Measurements from ENCODE around the gene NHLRC4. TPM values are rescaled to one million over a fixed set of nuclear protein-coding genes. Genes with fewer than 3 reads are reported as not detected.

Gene NHLRC4
- total RNA-seq, 5 donors from 2014 or later (not counting 1 experiment from before 2014, with no cell fraction given): 1.3 to 5.0 (median 3.6) TPM

DNA sequence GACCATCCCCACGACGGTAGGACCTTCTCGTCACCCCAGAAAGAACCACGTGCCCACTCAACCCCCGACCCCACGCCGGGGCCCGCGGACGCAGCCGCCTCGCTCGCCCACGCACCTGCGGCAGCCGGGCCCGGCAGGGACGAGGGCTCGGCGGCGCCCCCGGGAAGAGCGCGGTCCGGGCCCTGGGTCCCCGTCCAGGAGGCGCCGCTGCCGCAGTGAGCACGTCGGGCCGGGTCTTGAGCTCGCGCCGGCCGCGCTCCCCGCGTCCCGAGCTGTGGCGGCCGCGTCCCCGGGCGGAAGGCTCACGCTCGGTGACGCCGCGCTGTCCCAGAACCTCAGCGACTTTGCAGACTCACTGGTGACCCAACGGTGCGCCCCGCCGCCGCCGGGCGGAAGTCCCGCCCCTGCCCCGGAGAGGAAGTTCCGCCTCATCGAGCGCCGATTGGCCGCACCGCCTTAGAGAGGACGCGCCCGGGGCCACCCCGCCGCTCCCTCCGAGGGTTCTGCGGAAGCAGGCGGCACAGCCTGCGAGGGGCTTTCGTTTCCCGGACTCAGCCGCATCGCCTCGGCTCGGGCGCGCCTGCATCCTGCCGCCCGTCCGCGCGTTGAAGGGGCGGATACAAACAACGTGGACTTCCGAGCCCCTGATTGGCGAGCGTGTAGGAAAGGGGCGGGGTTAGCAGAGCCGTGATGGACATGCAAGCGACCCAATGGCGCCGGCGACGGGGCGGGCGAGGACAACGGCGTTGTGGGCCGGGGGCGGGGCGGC is 22.3 kb downstream of the NHLRC4 start:
- DNase-seq (peak; percentile 94 to 100 (median 97)), ATAC-seq (replicated peaks in 1 of 4) (peak; percentile 74 to 79 (median 76))
- Mint-ChIP-seq H3K27ac (peak overlapping the region; percentile 98 to 100), H3K36me3 (no peaks in the 10 kb centered on the region), H3K27me3 (no peaks in the 10 kb centered on the region), H3K4me1 (peaks cover 37 to 44% (median 44%) of the 10 kb centered on the region in 3 donors), H3K4me3 (peak overlapping the region; percentile 87 to 97 (median 95)), H3K9me3 (no peaks in the 10 kb centered on the region)
- Histone ChIP-seq H3K4me1 (ENCODE audit: control insufficient read depth in 1 of 2, extremely low read depth in 1 of 2, insufficient read depth in 2 of 2, low read length in 2 of 2) (peaks cover 8 to 51% of the 10 kb centered on the region in 2 experiments), H3K27me3 (replicated peaks in 1 of 2; ENCODE audit: control insufficient read depth in 2 of 2, extremely low read depth in 1 of 2, insufficient read depth in 2 of 2, low read length in 1 of 2) (peaks cover 0 to 19% of the 10 kb centered on the region in 2 experiments), H3K36me3 (ENCODE audit: control insufficient read depth in 2 of 2, extremely low read depth in 1 of 2, insufficient read depth in 1 of 2, low read length in 1 of 2) (peaks cover 0 to 3% of the 10 kb centered on the region in 2 donors), H3K27ac (ENCODE audit: low read length) (peak overlapping the region; percentile 83), H3K9me3 (no peaks in the 10 kb centered on the region), H3K4me3 (ENCODE audit: control insufficient read depth in 1 of 2, extremely low read depth in 1 of 2, low read length in 1 of 2) (peak overlapping the region; percentile 71 to 83)
- ChIA-PET POLR2A (no interaction called here), CTCF (interaction anchor here in 1 of 2 donors (0.6 to 1.4 kb wide), 2 partner anchors 10 to 48 kb away, joined by 3 to 5 read pairs; partner anchors contain the start of gene METTL26)
- under 1% methylated on average over 107 of the region's 107 CpGs for WGBS (ENCODE audit: insufficient coverage)

DNA sequence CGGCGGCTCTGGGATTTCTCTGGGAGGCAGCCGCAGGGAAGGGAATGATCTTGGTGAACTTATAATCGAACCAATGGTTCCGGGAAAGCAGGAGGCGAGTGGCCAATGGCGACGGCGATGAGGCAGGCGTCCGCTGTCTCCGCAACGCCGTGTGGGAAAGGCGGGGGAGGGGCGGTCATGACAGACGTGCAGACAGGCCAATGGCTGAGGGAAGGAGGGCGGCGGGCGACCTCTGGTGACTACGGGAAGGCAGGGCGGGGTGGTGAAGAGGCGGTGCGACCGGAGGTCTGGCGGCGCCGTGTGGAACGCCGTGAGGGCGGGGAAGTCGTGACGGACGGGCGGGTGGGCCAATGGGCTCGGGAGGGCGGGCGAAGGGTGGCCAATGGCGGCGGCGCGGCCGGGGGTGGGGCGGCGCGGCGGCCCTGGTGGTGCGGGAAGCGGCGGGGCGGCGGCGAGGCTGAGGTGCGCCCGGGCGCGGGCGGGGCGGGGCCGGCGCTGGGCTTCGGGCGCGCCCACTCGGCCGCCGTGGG is 22.9 kb downstream of the NHLRC4 start, which contains the start of gene RAB40C:
TSS of gene RAB40C (plus strand) at position 409 of the 530 bp plus-strand sequence. CDS start 226 bp downstream, outside the sequence.
- Histone ChIP-seq H3K27me3 (replicated peaks in 1 of 2; ENCODE audit: control insufficient read depth in 2 of 2, extremely low read depth in 1 of 2, insufficient read depth in 2 of 2, low read length in 1 of 2) (peaks cover 0 to 19% of the 10 kb centered on the region in 2 experiments), H3K27ac (ENCODE audit: low read length) (peak within 1 kb of the TSS; percentile 83), H3K4me1 (ENCODE audit: control insufficient read depth in 1 of 2, extremely low read depth in 1 of 2, insufficient read depth in 2 of 2, low read length in 2 of 2) (peaks cover 8 to 51% of the 10 kb centered on the region in 2 experiments), H3K4me3 (ENCODE audit: control insufficient read depth in 1 of 2, extremely low read depth in 1 of 2, low read length in 1 of 2) (peak within 1 kb of the TSS; percentile 71 to 83), H3K36me3 (ENCODE audit: control insufficient read depth in 2 of 2, extremely low read depth in 1 of 2, insufficient read depth in 1 of 2, low read length in 1 of 2) (peaks cover 0 to 3% of the 10 kb centered on the region in 2 donors), H3K9me3 (no peaks in the 10 kb centered on the region)
- Mint-ChIP-seq H3K4me1 (peaks cover 42 to 48% (median 44%) of the 10 kb centered on the region in 3 donors), H3K4me3 (peak within 1 kb of the TSS; percentile 87 to 97 (median 94)), H3K36me3 (no peaks in the 10 kb centered on the region), H3K27ac (peak within 1 kb of the TSS; percentile 98 to 100), H3K27me3 (no peaks in the 10 kb centered on the region), H3K9me3 (no peaks in the 10 kb centered on the region)
- DNase-seq (peak; percentile 95 to 100 (median 99)), ATAC-seq (replicated peaks in 1 of 4) (peak; percentile 83 to 86 (median 85))
- under 1% methylated on average over 63 of the region's 67 CpGs for whole genome bisulfite sequencing (ENCODE audit: insufficient coverage)
- POLR2A ChIA-PET: no interaction called here
- CTCF ChIA-PET: no interaction called here

DNA sequence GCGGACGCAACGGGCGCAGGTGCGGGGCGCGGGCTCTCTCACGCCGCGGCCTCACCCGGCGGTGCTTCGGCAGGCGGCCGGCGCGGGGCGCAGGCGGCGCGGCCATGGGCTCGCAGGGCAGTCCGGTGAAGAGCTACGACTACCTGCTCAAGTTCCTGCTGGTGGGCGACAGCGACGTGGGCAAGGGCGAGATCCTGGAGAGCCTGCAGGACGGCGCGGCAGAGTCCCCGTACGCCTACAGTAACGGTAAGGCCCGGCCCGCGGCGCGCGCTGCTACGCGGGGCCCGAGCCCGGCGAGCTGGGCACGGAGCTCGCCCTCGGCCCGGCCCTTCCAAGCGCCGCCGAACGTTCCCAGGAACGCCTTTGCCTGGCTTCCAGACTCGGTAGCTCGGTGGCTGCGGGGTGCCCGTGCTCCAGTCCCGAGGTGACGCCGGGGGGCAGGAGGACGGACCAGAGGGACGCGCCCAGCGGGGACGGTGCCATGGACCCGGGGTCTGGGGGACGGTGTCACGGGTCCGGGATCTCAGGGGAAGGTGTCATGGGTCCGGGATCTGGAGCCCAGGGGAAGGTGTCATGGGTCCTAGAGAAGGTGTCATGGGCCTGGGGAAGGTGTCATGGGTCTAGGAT is 23.5 kb downstream of the NHLRC4 start:
- Mint-ChIP-seq H3K27me3 (no peaks in the 10 kb centered on the region), H3K36me3 (no peaks in the 10 kb centered on the region), H3K4me3 (peak overlapping the region; percentile 87 to 88 (median 88)), H3K4me1 (peaks cover 42 to 52% (median 44%) of the 10 kb centered on the region in 3 donors), H3K9me3 (no peaks in the 10 kb centered on the region), H3K27ac (peak overlapping the region; percentile 50 to 71)
- CTCF ChIA-PET: no interaction called here
- DNase-seq: peak in 5 of 35 experiments; percentile 8 to 26 (median 21)
- Histone ChIP-seq H3K9me3 (no peaks in the 10 kb centered on the region), H3K4me1 (ENCODE audit: control insufficient read depth in 1 of 2, extremely low read depth in 1 of 2, insufficient read depth in 2 of 2, low read length in 2 of 2) (peaks cover 8 to 53% of the 10 kb centered on the region in 2 experiments), H3K4me3 (ENCODE audit: control insufficient read depth in 1 of 2, extremely low read depth in 1 of 2, low read length in 1 of 2) (peak overlapping the region; percentile 56 to 73), H3K27ac (ENCODE audit: low read length) (no peak overlapping the region), H3K27me3 (replicated peaks in 1 of 2; ENCODE audit: control insufficient read depth in 2 of 2, extremely low read depth in 1 of 2, insufficient read depth in 2 of 2, low read length in 1 of 2) (peaks cover 0 to 19% of the 10 kb centered on the region in 2 experiments), H3K36me3 (ENCODE audit: control insufficient read depth in 2 of 2, extremely low read depth in 1 of 2, insufficient read depth in 1 of 2, low read length in 1 of 2) (peaks cover 0 to 3% of the 10 kb centered on the region in 2 donors)
- WGBS (ENCODE audit: insufficient coverage): under 1% methylated on average over 69 of the region's 71 CpGs
- POLR2A ChIA-PET: no interaction called here
- peak in 2 of 4 experiments; percentile 1 for ATAC-seq (replicated peaks in 1 of 4)

DNA sequence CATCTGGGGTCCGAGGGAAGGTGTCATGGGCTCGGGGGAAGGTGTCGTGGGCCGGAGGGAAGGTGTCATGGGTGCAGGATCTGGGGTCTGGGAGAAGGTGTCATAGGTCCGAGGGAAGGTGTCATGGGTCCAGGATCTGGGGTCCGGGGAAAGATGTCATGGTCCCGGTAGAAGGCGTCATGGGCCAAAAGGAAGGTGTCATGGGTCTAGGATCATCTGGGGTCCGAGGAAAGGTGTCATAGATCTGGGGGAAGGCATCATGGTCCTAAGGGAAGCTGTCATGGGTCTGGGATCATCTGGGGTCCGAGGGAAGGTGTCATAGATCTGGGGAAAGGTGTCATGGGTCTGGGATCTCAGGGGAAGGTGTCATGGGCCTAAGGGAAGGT is 24.0 kb downstream of the NHLRC4 start:
- Mint-ChIP-seq H3K9me3 (no peaks in the 10 kb centered on the region), H3K27ac (peak overlapping the region; percentile 50 to 71), H3K4me1 (peaks cover 40 to 52% (median 42%) of the 10 kb centered on the region in 3 donors), H3K36me3 (no peaks in the 10 kb centered on the region), H3K27me3 (no peaks in the 10 kb centered on the region), H3K4me3 (peak overlapping the region; percentile 87 to 88 (median 88))
- CTCF ChIA-PET: no interaction called here
- Histone ChIP-seq H3K4me1 (ENCODE audit: control insufficient read depth in 1 of 2, extremely low read depth in 1 of 2, insufficient read depth in 2 of 2, low read length in 2 of 2) (peaks cover 8 to 50% of the 10 kb centered on the region in 2 experiments), H3K9me3 (no peaks in the 10 kb centered on the region), H3K36me3 (ENCODE audit: control insufficient read depth in 2 of 2, extremely low read depth in 1 of 2, insufficient read depth in 1 of 2, low read length in 1 of 2) (peaks cover 0 to 3% of the 10 kb centered on the region in 2 donors), H3K4me3 (ENCODE audit: control insufficient read depth in 1 of 2, extremely low read depth in 1 of 2, low read length in 1 of 2) (peak overlapping the region; percentile 56 to 73), H3K27me3 (replicated peaks in 1 of 2; ENCODE audit: control insufficient read depth in 2 of 2, extremely low read depth in 1 of 2, insufficient read depth in 2 of 2, low read length in 1 of 2) (peaks cover 0 to 17% of the 10 kb centered on the region in 2 experiments), H3K27ac (ENCODE audit: low read length) (no peak overlapping the region)
- POLR2A ChIA-PET: no interaction called here
- ATAC-seq (replicated peaks in 1 of 4) (no peak), DNase-seq (no peak)
- 55% methylated on average over 10 of the region's 10 CpGs for WGBS (ENCODE audit: insufficient coverage)

DNA sequence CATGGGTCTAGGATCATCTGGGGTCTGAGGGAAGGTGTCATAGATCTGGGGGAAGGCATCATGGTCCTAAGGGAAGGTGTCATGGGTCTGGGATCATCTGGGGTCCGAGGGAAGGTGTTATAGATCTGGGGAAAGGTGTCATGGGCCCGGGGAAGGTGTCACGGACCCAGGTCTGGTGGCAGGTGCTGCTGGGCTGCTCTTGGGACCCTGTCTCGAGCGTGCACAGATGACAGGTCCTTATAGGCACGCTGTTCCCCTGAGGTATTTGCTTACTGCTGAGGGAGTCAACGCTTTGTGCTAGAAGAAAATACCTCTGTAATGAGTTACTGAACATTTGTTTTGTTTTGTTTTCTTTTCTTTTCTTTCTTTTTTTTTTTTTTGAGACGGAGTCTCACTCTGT is 24.4 kb downstream of the NHLRC4 start:
- WGBS (ENCODE audit: insufficient coverage): 78% methylated on average over 6 of the region's 8 CpGs
- POLR2A ChIA-PET: no interaction called here
- peaks cover 0 to 13% of the 10 kb centered on the region in 2 experiments for H3K27me3 ChIP-seq (replicated peaks in 1 of 2; ENCODE audit: control insufficient read depth in 2 of 2, extremely low read depth in 1 of 2, insufficient read depth in 2 of 2, low read length in 1 of 2)
- peaks cover 0 to 4% of the 10 kb centered on the region in 2 donors for H3K36me3 ChIP-seq (ENCODE audit: control insufficient read depth in 2 of 2, extremely low read depth in 1 of 2, insufficient read depth in 1 of 2, low read length in 1 of 2)
- ATAC-seq (replicated peaks in 1 of 4) (no peak), DNase-seq (no peak)
- Mint-ChIP-seq H3K9me3 (no peaks in the 10 kb centered on the region), H3K27ac (peak overlapping the region; percentile 50 to 71), H3K4me3 (peak overlapping the region; percentile 87 to 88 (median 88)), H3K4me1 (peaks cover 38 to 54% (median 45%) of the 10 kb centered on the region in 3 donors), H3K27me3 (no peaks in the 10 kb centered on the region), H3K36me3 (no peaks in the 10 kb centered on the region)
- no peak overlapping the region for H3K4me3 ChIP-seq (ENCODE audit: control insufficient read depth in 1 of 2, extremely low read depth in 1 of 2, low read length in 1 of 2)
- H3K27ac ChIP-seq (ENCODE audit: low read length): no peak overlapping the region
- H3K4me1 ChIP-seq (ENCODE audit: control insufficient read depth in 1 of 2, extremely low read depth in 1 of 2, insufficient read depth in 2 of 2, low read length in 2 of 2): peaks cover 8 to 50% of the 10 kb centered on the region in 2 experiments
- no peaks in the 10 kb centered on the region for H3K9me3 ChIP-seq
- CTCF ChIA-PET: no interaction called here

DNA sequence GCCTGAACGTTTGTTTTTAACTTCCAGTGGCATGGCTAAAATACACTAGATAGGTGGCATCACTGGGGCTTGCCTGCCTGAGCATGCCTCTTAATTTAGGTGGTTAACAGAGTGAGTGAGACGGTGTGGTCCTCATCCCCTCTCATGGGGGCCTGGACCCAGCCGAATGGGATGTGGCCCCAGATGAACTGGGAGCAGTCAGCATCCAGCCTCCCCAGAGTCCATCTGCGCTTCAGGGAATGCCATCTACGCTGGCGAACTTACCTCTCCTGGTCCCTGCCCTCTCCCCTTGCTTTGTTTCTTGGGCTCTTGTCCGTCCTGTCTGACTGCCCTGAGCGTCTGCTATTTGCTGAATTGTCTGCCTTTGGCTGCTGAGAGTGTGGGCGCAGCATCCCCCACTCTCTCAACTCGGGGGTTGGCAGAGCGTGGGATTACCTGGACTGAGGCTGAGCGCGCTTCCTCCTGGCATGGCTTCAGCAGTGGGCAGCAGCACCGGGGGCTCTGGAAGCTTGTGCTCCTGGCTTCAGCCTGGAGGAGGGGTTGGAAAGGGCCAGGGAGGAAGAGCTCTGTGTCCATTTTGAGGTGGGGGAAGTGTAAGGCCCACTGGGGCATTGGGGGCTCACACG is 25.2 kb downstream of the NHLRC4 start:
- ChIA-PET POLR2A (no interaction called here), CTCF (no interaction called here)
- DNase-seq: no peak
- Mint-ChIP-seq H3K4me1 (peaks cover 45 to 56% (median 46%) of the 10 kb centered on the region in 3 donors), H3K36me3 (peaks cover 6% of the 10 kb centered on the region), H3K4me3 (peak overlapping the region; percentile 31 to 88 (median 87)), H3K27ac (no peak overlapping the region), H3K27me3 (no peaks in the 10 kb centered on the region), H3K9me3 (no peaks in the 10 kb centered on the region)
- H3K36me3 ChIP-seq (ENCODE audit: control insufficient read depth in 2 of 2, extremely low read depth in 1 of 2, insufficient read depth in 1 of 2, low read length in 1 of 2): peaks cover 0 to 8% of the 10 kb centered on the region in 2 donors
- no peaks in the 10 kb centered on the region for H3K9me3 ChIP-seq
- no peak for ATAC-seq (replicated peaks in 1 of 4)
- WGBS (ENCODE audit: insufficient coverage): 96% methylated on average over 10 of the region's 15 CpGs
- H3K27me3 ChIP-seq (replicated peaks in 1 of 2; ENCODE audit: control insufficient read depth in 2 of 2, extremely low read depth in 1 of 2, insufficient read depth in 2 of 2, low read length in 1 of 2): peaks cover 0 to 5% of the 10 kb centered on the region in 2 experiments
- no peak overlapping the region for H3K27ac ChIP-seq (ENCODE audit: low read length)
- H3K4me3 ChIP-seq (ENCODE audit: control insufficient read depth in 1 of 2, extremely low read depth in 1 of 2, low read length in 1 of 2): no peak overlapping the region
- H3K4me1 ChIP-seq (ENCODE audit: control insufficient read depth in 1 of 2, extremely low read depth in 1 of 2, insufficient read depth in 2 of 2, low read length in 2 of 2): peaks cover 8 to 44% of the 10 kb centered on the region in 2 experiments
